22Rv1 (cell line): ENCODE results near the gene BMERB1.

Experiments used
- CTCF ChIP-seq: fragments of 450-650 bp; IDR thresholded peaks from 2 replicates; pipeline ENCODE4 v1.5.1; 2017; ENCODE audit warnings: mild to moderate bottlenecking
- ZFX ChIP-seq: fragments of 450-650 bp; IDR thresholded peaks from 2 replicates; pipeline ENCODE4 v1.6.1; 2017; ENCODE audit warnings: antibody characterized with exemption, borderline replicate concordance

GRCh38 chr16:15498427-15499175 lies 64.2 kb downstream of the BMERB1 start:
- no peak for TF ChIP-seq CTCF
- TF ChIP-seq ZFX, result no peak
